ENCODE data around the gene PTBP1.
"Not testable (repeated sequence)": the region's sequence is repeated elsewhere in the genome, so short reads cannot be mapped to it uniquely, and the experiment has no call there.

Gene PTBP1

DNA sequence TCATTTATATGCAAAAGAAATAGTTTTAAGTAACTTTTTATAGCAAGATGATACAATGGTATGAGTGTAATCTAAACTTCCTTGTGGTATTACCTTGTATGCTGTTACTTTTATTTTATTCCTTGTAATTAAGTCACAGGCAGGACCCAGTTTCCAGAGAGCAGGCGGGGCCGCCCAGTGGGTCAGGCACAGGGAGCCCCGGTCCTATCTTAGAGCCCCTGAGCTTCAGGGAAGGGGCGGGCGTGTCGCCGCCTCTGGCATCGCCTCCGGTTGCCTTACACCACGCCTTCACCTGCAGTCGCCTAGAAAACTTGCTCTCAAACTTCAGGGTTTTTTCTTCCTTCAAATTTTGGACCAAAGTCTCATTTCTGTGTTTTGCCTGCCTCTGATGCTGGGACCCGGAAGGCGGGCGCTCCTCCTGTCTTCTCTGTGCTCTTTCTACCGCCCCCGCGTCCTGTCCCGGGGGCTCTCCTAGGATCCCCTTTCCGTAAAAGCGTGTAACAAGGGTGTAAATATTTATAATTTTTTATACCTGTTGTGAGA is 14.3 kb downstream of the PTBP1 start:
- DNase-seq = no peak

GRCh38 chr19:812049-812746 is 14.9 kb downstream of the PTBP1 start:
- no peak for DNase-seq

DNA sequence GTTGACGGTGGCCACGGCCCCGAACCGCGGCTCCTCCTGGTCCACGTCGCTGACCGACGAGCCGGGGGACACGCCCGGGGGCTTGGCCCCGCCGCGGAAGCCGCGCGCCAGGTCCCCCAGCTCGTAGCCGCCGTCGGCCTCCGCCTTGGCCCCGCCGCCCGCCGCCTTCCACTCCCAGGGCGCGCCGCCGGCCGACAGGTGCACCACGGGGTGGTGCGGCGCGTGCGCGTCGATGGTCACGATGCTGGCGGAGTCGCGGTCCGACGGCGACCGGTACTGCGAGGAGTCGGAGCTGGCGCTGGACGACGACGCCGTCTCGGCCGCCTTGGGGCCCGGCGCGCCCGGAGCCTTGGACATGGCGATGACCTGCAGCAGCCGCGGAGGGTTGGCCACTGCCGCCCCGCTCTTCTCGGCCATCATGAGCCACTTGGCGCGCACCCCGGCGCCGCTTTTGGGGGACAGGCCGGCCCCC is 15.5 kb downstream of the PTBP1 start:
- no peak for DNase-seq

GRCh38 chr19:813219-814151 is 16.2 kb downstream of the PTBP1 start:
- no peak for DNase-seq

GRCh38 chr19:814152-815078 is 17.2 kb downstream of the PTBP1 start:
- DNase-seq = no peak

- no peak for DNase-seq
These were observed 18.0 kb downstream of the PTBP1 start for GRCh38 chr19:815079-815774.

GRCh38 chr19:815775-816499 is 18.7 kb downstream of the PTBP1 start:
- no peak for DNase-seq

DNA sequence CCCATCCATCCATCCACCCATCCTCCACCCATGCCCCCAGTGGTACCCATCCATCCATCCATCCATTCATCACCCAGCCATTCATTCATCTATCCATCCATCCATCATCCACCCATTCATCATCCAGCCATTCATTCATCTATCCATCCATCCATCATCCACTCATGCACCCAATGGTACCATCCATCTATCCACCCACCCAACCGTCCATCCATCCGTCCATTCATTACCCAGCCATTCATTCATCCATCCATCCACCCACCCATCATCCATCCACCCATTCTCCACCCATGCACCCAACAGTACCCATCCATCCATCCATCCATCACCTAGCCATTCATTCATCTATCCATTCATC is 19.2 kb downstream of the PTBP1 start:
- DNase-seq = no peak

DNA sequence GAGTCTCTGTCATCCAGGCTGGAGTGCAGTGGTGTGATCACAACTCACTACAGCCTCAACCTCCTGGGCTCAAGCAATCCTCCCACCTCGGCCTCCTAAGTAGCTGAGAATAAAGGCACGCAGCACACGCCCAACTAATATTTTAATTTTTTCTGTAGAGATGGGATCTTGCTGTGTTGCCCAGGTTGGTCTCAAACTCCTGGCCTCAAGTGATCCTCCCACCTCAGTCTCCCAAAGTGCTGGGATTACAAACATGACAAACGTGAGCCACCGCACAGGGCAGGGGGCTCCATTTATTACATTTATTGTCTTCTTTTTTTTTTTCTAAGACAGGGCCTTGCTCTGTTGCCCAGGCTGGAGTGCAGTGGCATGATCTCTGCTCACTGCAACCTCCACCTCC is 23.0 kb downstream of the PTBP1 start:
- DNase-seq = not testable (repeated sequence)

DNA sequence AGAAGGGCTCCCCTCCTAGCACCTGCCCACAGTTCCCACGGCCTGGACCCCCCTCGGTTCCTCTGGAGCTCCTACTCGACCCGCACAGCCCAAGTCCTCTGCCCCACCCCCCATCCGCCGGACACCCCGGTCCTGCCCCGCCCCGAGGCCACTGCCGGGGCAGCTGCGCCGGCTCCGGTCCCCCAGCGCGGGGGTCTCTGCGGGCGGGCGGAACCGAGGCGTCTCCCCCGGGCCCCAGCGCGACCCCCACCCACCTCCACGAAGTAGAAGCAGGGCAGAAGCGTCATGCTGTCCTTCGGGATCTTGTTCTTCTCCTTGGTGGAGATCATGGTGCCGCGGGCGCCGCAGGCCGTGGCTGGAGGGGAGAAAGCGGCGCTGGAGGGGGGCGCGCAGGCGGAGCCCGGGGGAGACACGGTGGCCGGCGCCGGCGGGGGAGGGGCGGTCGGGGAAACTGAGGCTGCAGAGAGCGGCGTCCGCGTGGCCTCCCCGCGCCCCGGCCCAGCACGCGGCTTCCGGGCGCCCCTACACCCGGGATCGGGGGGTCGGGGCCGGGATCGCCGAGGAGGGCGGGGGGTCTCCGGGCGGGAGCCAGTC is 24.1 kb downstream of the PTBP1 start:
- DNase-seq = no peak

DNA sequence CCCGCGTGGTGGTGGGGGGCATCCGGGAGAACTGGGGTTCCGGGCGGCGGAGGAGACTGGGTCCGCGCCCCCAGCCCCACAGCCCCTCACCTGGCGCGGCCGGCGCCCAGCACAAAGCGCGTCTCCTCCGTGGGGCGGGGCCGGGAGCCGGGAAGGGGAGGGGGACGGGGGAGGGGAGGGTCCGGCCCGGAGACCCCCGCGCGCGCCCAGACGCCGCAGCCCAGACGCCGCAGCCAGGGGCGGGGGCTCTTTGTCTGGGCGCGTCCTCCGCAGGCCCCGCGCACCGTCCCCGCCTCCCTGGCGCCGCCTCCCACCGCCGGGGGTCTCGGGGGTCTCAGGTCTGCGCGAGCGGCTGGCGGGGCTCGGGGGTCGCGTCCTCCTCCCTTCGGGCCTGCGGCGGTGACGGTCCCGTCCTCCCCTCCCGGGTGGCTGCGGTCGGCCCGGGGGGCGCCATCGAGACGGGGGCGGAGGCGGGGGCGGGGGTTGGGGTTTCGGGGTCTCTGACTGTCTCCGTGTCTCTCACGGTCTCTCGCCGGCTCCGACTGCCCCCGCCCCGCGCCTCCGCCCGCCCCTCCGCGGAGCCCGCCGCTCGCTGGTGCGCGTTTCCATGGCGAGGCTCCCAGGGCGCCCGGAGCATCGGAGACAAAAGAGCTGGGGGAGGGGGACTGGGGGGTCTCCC is 24.7 kb downstream of the PTBP1 start, which contains the start of gene PLPPR3:
Gene PLPPR3, minus strand, starts transcription at position 131 of the 679 bp plus-strand sequence. CDS start 396 bp downstream, outside the sequence.
- no peak for DNase-seq

DNA sequence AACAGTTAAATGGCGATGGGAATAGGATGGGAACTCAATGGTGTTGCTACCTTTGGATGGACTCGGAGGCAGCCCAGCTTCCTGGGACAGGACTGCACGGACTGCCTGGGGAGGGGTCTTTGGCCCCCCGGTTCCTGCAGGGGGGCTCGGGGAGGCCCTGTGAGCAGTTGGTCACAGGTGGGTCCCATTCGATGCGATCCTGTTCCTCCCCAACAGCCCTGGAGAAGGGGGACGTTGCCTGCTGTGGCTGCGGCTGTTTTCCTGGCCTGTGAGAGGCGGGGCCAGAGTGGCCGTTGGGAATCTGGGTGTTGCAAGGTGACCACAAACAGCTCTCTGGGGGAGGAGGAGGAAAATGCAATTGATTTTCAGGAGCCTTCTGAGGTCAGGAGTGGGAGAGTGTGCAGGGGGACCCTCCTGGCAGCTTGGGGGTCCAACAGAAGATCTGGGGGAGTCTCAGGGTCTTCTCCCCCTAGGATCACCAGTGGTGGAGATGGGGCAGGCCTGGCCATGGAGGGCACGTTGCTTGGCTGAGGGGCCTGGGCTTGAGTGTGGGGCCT is 26.4 kb downstream of the PTBP1 start:
- peak; percentile 27 for DNase-seq

DNA sequence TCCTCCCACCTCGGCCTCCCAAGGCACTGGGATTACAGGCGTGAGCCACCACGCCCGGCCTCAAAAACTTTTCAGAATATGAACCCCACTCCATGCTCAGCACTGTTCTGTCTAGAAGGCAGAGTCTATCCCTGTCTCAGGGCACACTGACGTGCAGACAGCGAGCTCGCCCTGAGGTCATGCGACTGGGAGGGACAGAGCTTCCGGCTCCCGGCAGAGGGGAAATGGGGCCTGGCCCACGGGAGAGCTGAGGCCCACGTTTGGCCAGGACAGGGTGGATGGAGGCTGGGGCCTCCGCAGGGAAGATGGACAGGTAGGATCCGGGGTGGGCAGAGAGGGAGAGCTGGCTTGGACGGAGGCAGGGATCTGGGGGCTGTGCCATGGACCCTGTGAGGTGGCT is 27.6 kb downstream of the PTBP1 start:
- no peak for DNase-seq

DNA sequence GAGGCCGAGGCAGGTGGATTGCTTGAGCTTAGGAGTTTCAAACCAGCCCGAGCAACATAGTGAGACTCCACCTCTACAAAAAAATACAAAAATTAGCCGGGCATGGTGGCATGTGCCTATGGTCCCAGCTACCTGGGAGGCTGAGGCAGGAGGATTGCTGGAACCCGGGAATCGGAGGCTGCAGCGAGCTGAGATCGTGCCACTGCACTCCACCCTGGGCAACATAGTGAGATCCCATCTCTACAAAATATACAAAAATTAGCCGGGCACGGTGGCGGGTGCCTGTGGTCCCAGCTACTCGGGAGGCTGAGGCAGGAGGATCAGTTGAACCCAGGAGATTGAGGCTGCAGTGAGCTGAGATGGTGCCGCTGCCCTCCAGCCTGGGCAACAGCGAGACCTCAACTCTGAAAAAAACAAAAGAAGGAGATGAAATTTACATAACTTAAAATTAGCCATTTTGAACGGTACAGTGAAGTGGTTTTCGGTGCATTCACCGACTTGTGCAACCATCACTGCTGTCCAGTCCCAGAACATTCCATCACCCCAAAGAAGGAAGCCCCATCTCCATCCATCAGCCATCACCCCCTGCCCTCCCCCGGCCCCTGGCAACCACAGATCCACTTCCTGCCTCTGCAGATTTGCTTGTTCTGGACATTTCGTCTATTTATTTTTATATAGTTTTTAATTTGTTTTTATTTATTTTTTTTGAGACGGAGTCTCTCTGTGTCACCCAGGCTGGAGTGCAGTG is 28.8 kb downstream of the PTBP1 start:
- DNase-seq = no peak

GRCh38 chr19:827314-827709 is 30.1 kb downstream of the PTBP1 start:
- DNase-seq = no peak

DNA sequence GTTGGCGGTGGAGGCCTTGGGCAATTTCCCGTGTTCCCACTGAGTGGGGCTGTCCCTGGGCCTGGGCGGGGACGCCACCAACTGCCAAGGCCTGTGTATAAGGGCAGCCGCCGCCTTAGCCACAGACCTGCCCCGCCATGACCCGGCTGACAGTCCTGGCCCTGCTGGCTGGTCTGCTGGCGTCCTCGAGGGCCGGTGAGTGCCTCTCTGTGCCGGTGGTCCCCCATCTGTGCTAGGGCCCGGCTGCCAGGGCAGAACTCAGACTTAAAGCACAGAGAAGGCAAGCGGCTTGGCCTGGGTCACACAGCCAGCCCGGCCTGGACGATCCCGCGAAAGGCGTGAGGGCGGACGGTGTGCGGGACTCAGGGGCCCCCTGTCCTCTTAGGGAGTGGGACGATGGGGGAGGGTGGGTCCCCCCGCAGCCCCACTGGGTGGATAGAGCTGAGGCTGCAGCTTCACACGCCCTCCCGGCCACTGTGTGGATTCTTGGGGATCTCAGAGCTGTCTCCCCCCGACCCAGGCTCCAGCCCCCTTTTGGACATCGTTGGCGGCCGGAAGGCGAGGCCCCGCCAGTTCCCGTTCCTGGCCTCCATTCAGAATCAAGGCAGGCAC is 30.6 kb downstream of the PTBP1 start, which contains the start of gene AZU1:
Gene AZU1, plus strand, starts transcription at position 128 of the 612 bp plus-strand sequence. Its CDS starts 10 bp downstream, at position 138.
- DNase-seq = no peak

DNA sequence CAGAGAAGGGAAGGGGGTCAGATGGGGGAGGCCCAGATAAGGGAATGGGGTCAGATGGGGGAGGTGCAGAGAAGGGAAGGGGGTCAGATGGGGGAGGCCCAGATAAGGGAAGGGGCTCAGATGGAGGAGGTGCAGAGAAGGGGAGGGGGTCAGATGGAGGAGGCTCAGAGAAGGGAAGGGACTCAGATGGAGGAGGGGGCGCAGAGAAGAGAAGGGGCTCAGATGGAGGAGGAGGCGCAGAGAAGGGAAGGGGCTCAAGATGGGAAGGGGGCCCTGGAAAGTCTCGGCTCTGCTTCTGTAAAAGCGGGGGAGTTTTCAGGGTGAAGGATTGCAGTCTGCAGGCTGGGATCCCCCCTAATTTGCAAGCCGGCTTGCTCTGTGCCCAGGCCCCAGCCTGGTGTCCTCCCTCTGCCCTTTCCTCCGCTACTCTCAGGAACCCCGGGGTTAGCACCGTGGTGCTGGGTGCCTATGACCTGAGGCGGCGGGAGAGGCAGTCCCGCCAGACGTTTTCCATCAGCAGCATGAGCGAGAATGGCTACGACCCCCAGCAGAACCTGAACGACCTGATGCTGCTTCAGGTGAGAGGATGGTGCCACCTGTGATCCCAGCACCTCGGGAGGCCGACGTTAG is 32.0 kb downstream of the PTBP1 start:
- DNase-seq = no peak
